ENCODE results near the gene RNF208. TPM values are rescaled to one million over a fixed set of nuclear protein-coding genes. Genes with fewer than 3 reads are reported as not detected.
A peak's percentile ranks its signal among the peaks of the same experiment; 100 is the strongest.

The RNF208 gene
- total and polyA plus RNA-seq, 4 donors: 2.0 to 66.6 (median 33.7) TPM

DNA sequence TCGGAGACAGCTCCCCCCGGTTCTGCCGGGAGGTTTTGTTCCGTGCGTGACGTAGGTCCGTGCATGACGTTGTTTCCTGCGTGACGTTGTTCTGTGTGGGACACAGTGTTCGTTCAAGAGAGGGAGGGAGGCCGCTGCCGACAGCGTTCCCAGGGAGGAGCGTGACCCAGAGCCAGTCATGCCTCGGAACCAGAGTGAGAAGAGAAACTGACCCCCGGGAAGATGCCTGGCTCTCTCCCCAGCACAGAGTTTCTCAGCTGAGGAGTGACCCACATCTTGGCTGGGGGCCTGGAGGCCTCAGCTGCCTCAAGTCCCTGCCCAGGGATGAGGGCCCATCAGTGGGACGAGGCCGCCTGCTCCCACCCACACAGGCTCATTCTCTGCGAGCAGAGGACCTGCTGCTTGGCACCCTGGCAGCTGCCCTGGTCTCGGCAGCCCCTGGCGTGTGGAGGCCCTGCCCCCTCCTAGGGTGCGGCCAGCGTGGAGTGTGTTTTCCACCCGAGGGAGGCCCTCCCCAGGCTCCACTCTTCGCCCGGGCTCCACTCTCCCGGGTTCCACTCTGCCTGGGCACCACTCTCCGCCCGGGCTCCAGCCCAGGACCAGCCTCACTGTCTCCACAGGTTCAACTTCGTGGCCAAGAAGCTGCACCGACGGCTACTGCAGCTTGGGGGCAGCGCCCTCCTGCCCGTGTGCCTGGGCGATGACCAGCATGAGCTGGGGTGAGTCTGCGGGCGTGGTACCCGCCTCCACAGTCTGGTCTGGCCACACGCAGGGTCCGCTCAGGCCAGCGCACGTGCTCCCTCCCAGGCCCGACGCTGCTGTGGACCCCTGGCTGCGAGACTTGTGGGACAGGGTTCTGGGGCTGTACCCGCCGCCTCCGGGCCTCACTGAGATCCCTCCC, 8.6 kb downstream of the RNF208 start:
- Histone ChIP-seq H3K9me3 (ENCODE audit: control insufficient read depth, insufficient read depth, low read length) (no peaks in the 10 kb centered on the region), H3K4me1 (ENCODE audit: control insufficient read depth, insufficient read depth, low read length) (no peaks in the 10 kb centered on the region), H3K27ac (ENCODE audit: low read depth, low read length) (no peak overlapping the region), H3K27me3 (ENCODE audit: control insufficient read depth, insufficient read depth, low read length) (no peaks in the 10 kb centered on the region), H3K36me3 (ENCODE audit: control insufficient read depth, insufficient read depth, low read length) (peaks cover 95% of the 10 kb centered on the region), H3K4me3 (ENCODE audit: low read depth, low read length) (no peak overlapping the region)
- 90% methylated on average over 49 of the region's 49 CpGs for WGBS (ENCODE audit: insufficient coverage)
- no peak for DNase-seq (ENCODE audit: low read depth in 4 of 6, low spot score in 6 of 6)

DNA sequence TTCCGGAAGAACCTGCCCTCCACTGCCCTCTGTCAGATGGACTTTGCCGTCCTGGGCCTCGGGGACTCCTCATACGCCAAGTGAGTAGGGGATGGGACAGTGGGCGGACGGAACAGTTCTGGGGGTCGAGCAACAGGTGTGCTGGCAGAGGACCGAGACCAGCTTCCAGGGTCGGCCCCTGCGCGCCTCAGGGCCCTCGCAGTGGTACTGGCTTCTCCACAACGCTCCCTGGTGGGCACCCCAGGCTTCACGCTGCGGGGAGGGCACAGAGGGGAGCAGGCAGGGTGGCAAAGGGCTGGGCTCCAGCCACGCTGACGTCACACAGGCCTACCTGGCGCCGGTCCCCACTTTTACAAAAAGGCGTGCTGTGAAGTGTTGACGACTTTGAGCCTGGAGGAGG, 9.5 kb downstream of the RNF208 start:
- no peak overlapping the region for H3K4me3 ChIP-seq (ENCODE audit: low read depth, low read length)
- DNase-seq (ENCODE audit: low read depth in 4 of 6, low spot score in 6 of 6): no peak
- no peaks in the 10 kb centered on the region for H3K27me3 ChIP-seq (ENCODE audit: control insufficient read depth, insufficient read depth, low read length)
- WGBS (ENCODE audit: insufficient coverage): 88% methylated on average over 20 of the region's 21 CpGs
- no peak overlapping the region for H3K27ac ChIP-seq (ENCODE audit: low read depth, low read length)
- no peaks in the 10 kb centered on the region for H3K9me3 ChIP-seq (ENCODE audit: control insufficient read depth, insufficient read depth, low read length)
- peaks cover 93% of the 10 kb centered on the region for H3K36me3 ChIP-seq (ENCODE audit: control insufficient read depth, insufficient read depth, low read length)
- no peaks in the 10 kb centered on the region for H3K4me1 ChIP-seq (ENCODE audit: control insufficient read depth, insufficient read depth, low read length)

DNA sequence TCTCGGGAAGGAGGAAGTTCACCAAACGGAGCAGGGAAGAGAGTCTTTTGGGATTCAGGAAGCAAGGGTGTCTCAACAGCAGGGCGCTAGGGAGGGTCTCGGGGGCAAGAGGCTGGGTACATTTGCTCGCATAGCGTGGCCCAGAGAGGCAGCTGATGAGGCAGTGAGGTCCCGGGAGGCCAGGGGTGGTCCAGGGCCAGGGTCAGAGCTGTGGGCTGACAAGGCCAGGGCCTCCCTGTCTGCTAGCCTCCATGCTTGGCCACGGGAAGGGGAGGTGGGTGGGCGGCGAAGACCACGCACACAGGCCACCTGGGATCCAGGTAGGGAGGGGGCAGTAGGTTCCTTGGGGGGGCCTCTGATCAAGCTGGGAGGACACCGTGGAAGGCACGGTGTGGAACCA, 10.5 kb downstream of the RNF208 start:
- H3K9me3 ChIP-seq (ENCODE audit: control insufficient read depth, insufficient read depth, low read length): no peaks in the 10 kb centered on the region
- 92% methylated on average over 13 of the region's 13 CpGs for WGBS (ENCODE audit: insufficient coverage)
- no peak overlapping the region for H3K27ac ChIP-seq (ENCODE audit: low read depth, low read length)
- peaks cover 4% of the 10 kb centered on the region for H3K4me1 ChIP-seq (ENCODE audit: control insufficient read depth, insufficient read depth, low read length)
- no peak for DNase-seq (ENCODE audit: low read depth in 4 of 6, low spot score in 6 of 6)
- no peak overlapping the region for H3K4me3 ChIP-seq (ENCODE audit: low read depth, low read length)
- H3K36me3 ChIP-seq (ENCODE audit: control insufficient read depth, insufficient read depth, low read length): peaks cover 83% of the 10 kb centered on the region
- H3K27me3 ChIP-seq (ENCODE audit: control insufficient read depth, insufficient read depth, low read length): no peaks in the 10 kb centered on the region

- H3K4me3 ChIP-seq (ENCODE audit: low read depth, low read length): no peak overlapping the region
Observed at GRCh38 chr9:137206602-137207001, 15.4 kb downstream of the RNF208 start.

DNA sequence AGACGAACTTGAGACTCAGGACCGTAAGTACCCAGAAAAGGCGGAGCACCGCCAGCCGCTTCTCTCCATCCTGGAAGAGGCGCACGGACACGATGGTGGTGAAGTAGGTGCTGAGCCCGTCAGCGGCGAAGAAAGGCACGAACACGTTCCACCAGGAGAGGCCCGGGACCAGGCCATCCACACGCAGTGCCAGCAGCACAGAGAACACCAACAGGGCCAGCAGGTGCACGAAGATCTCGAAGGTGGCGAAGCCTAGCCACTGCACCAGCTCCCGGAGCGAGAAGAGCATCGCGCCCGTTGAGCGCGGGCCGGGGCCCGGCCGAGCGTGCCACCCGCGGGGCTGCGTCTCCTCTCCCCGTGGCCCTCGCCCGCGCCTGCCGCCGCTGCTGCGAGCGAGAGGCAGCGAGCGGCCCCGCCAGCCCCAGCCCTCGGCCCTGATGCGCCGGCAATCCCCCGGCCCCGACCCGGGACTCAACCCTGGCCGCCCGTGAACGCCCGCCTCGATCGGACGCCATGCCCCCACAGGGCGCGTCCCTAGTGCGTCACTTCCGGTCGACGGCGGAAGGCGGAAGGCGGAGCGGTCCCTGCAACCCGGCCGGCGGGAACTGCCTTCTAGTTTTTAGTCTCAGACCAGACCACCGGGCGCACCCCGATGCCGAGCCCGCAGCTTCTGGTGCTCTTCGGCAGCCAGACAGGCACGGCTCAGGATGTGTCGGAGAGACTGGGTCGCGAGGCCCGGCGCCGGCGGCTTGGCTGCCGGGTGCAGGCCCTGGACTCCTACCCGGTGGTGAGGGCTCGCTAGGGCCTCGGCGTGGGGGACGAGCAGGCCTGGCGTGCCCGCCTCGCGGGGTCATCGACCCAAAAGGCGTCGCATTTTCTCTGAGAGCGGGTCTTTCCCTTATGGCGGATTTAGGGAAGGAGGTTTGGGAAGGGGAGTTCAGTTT, 16.6 kb downstream of the RNF208 start, which contains the start of the genes NDOR1 and TMEM203:
NDOR1 (plus strand) TSS at position 575 of the 944 bp plus-strand sequence; CDS start at position 653, 78 bp downstream.
TMEM203 (minus strand) TSS at position 523 of the 944 bp plus-strand sequence; CDS start at position 289, 234 bp downstream.
- Histone ChIP-seq H3K9me3 (ENCODE audit: control insufficient read depth, insufficient read depth, low read length) (no peaks in the 10 kb centered on the region), H3K4me1 (ENCODE audit: control insufficient read depth, insufficient read depth, low read length) (peaks cover 40% of the 10 kb centered on the region), H3K36me3 (ENCODE audit: control insufficient read depth, insufficient read depth, low read length) (peaks cover 32% of the 10 kb centered on the region), H3K27me3 (ENCODE audit: control insufficient read depth, insufficient read depth, low read length) (no peaks in the 10 kb centered on the region), H3K4me3 (ENCODE audit: low read depth, low read length) (peak within 1 kb of the TSS; percentile 76), H3K27ac (ENCODE audit: low read depth, low read length) (no peak within 1 kb of the TSS)
- WGBS (ENCODE audit: insufficient coverage): under 1% methylated on average over 98 of the region's 98 CpGs
- DNase-seq (ENCODE audit: low read depth in 4 of 6, low spot score in 6 of 6): peak in 5 of 6 donors; percentile 84 to 97 (median 87)

More at GRCh38 chr9:137206602-137207001, 15.4 kb downstream of the RNF208 start:
- H3K9me3 ChIP-seq (ENCODE audit: control insufficient read depth, insufficient read depth, low read length): no peaks in the 10 kb centered on the region
- peaks cover 32% of the 10 kb centered on the region for H3K4me1 ChIP-seq (ENCODE audit: control insufficient read depth, insufficient read depth, low read length)
- H3K27me3 ChIP-seq (ENCODE audit: control insufficient read depth, insufficient read depth, low read length): no peaks in the 10 kb centered on the region
- DNase-seq (ENCODE audit: low read depth in 4 of 6, low spot score in 6 of 6): no peak
- WGBS (ENCODE audit: insufficient coverage): 92% methylated on average over 6 of the region's 7 CpGs
- H3K36me3 ChIP-seq (ENCODE audit: control insufficient read depth, insufficient read depth, low read length): peaks cover 39% of the 10 kb centered on the region
- H3K27ac ChIP-seq (ENCODE audit: low read depth, low read length): no peak overlapping the region

- WGBS (ENCODE audit: insufficient coverage): 18% methylated on average over 21 of the region's 21 CpGs
- no peak overlapping the region for H3K27ac ChIP-seq (ENCODE audit: low read depth, low read length)
- peaks cover 40% of the 10 kb centered on the region for H3K4me1 ChIP-seq (ENCODE audit: control insufficient read depth, insufficient read depth, low read length)
Observed at GRCh38 chr9:137204731-137205125, 17.3 kb downstream of the RNF208 start.

GRCh38 chr9:137202966-137203365, 19.1 kb downstream of the RNF208 start:
- peaks cover 58% of the 10 kb centered on the region for H3K4me1 ChIP-seq (ENCODE audit: control insufficient read depth, insufficient read depth, low read length)
- H3K27me3 ChIP-seq (ENCODE audit: control insufficient read depth, insufficient read depth, low read length): no peaks in the 10 kb centered on the region
- 84% methylated on average over 8 of the region's 8 CpGs for WGBS (ENCODE audit: insufficient coverage)

More at GRCh38 chr9:137204731-137205125, 17.3 kb downstream of the RNF208 start:
- no peaks in the 10 kb centered on the region for H3K27me3 ChIP-seq (ENCODE audit: control insufficient read depth, insufficient read depth, low read length)
- H3K36me3 ChIP-seq (ENCODE audit: control insufficient read depth, insufficient read depth, low read length): peaks cover 26% of the 10 kb centered on the region
- no peaks in the 10 kb centered on the region for H3K9me3 ChIP-seq (ENCODE audit: control insufficient read depth, insufficient read depth, low read length)
- no peak for DNase-seq (ENCODE audit: low read depth in 4 of 6, low spot score in 6 of 6)
- peak overlapping the region; percentile 76 for H3K4me3 ChIP-seq (ENCODE audit: low read depth, low read length)

GRCh38 chr9:137201205-137201868, 20.7 kb downstream of the RNF208 start:
- H3K4me1 ChIP-seq (ENCODE audit: control insufficient read depth, insufficient read depth, low read length): peaks cover 64% of the 10 kb centered on the region
- H3K27ac ChIP-seq (ENCODE audit: low read depth, low read length): peak overlapping the region; percentile 61
- 12% methylated on average over 17 of the region's 23 CpGs for WGBS (ENCODE audit: insufficient coverage)

More at GRCh38 chr9:137202966-137203365, 19.1 kb downstream of the RNF208 start:
- DNase-seq (ENCODE audit: low read depth in 4 of 6, low spot score in 6 of 6): no peak
- H3K4me3 ChIP-seq (ENCODE audit: low read depth, low read length): no peak overlapping the region
- H3K9me3 ChIP-seq (ENCODE audit: control insufficient read depth, insufficient read depth, low read length): no peaks in the 10 kb centered on the region
- peaks cover 27% of the 10 kb centered on the region for H3K36me3 ChIP-seq (ENCODE audit: control insufficient read depth, insufficient read depth, low read length)
- no peak overlapping the region for H3K27ac ChIP-seq (ENCODE audit: low read depth, low read length)

More at GRCh38 chr9:137201205-137201868, 20.7 kb downstream of the RNF208 start:
- peak overlapping the region; percentile 70 for H3K4me3 ChIP-seq (ENCODE audit: low read depth, low read length)
- no peaks in the 10 kb centered on the region for H3K27me3 ChIP-seq (ENCODE audit: control insufficient read depth, insufficient read depth, low read length)
- H3K9me3 ChIP-seq (ENCODE audit: control insufficient read depth, insufficient read depth, low read length): no peaks in the 10 kb centered on the region
- no peak for DNase-seq (ENCODE audit: low read depth in 4 of 6, low spot score in 6 of 6)
- H3K36me3 ChIP-seq (ENCODE audit: control insufficient read depth, insufficient read depth, low read length): peaks cover 39% of the 10 kb centered on the region
